ENCODE data around the gene DESI2.
"Not testable (repeated sequence)": the region's sequence is repeated elsewhere in the genome, so short reads cannot be mapped to it uniquely, and the experiment has no call there.

DESI2 gene

DNA sequence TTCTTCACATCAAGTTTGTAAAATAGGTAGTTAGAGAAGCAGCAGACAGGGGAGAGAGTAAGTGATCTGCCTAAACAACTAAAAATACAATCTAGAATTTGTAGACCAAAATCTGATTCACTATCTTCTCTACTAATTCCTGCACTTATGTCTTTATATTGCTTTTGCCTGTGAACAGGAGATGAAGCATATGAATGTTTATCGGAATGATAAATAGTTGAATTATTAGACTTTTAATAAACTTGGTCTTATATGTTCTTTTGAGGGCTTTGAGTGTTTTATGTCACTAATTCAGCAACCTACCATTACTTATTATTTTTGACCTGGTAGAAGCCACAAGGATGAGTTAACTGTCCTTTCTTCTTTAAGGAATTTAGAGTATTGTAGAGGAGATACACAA lies 2.3 kb downstream of the DESI2 start:
- no peak for DNase-seq

DNA sequence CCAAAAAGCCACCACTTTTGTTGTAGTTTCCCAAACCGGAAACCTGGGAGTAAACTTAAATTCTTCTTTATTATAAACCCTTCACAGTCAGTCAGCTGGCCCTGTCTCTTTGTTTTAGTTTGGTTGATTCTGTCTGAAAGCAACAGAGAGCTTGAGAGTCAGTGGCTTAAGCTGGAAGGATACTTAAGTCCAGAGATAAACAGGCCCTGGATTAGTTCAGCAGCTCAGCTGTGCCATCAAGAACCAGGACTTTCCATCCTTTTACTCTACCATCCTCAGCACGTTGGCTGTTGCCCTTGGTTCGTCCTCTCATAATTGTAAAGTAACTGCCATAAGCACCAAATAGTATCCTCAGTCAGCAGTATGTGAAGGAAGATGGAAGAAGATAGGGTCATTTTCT lies 4.5 kb downstream of the DESI2 start:
- DNase-seq = no peak

DNA sequence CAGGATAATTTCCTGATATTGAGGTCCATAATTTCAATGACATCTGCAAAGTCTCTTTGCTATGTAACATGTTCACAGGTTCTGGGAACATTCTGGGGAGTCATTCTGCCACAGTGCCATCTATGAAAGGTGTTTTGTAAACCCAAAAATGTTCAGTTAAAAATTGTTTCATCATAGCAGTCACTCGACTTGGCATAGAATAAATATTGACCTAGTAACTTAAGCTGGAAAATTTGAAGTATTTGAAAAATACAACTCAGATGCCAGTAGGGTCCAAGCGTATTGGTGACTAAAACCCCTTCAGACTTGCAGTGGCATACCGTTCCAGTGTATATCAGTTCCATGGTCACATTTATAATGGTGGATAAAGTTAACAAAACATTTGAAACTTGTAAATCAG lies 6.8 kb downstream of the DESI2 start:
- no peak for DNase-seq

DNA sequence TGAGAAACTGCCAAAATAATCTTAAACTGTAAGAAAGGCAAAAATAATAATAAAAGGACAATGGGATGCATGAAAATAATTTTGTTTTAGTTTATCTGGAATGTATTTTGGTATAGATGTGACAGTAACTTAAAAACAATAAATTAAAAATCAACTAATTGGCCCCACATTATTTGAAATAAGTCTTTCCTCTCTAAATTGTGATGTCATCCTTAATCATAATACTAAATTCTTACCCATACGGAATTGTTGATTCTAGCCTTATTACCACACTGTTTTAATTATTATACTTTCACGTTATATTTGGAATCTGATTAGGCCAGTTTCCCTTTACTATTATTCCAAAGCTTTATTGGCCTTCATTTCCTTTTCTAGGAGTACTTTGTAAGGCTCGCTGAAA lies 7.7 kb downstream of the DESI2 start:
- no peak for DNase-seq

DNA sequence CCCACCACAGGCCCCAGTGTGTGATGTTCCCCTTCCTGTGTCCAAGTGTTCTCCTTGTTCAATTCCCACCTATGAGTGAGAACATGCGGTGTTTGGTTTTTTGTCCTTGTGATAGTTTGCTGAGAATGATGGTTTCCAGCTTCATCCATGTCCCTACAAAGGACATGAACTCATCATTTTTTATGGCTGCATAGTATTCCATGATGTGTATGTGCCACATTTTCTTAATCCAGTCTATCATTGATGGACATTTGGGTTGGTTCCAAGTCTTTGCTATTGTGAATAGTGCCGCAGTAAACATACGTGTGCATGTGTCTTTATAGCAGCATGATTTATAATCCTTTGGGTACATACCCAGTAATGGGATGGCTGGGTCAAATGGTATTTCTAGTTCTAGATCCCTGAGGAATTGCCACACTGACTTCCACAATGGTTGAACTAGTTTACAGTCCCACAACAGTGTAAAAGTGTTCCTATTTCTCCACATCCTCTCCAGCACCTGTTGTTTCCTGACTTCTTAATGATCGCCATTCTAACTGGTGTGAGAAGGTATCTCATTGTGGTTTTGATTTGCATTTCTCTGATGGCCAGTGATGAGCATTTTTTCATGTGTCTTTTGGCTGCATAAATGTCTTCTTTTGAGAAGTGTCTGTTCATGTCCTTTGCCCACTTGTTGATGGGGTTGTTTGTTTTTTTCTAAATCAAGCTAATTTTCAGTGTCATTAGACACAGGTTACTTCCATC lies 8.8 kb downstream of the DESI2 start:
- not testable (repeated sequence) for DNase-seq

DNA sequence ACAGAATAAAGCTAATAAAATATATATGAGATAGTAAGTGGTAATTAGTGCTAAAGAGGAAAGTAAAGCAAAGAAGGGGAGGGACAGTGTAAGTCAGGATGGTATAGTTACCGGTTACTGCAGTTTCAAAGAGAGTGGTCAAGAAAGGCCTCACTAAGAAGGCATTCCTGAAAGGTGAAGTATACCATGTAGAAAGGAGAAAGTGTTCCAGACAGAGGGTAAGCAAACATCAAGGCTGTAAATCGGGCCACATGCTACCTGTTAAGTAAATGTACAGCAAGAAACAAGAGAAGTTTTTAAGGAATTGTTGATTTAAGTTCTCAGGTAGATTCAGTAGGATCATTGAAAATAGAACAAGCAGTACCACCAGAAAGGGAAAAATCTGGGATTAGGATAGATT lies 9.7 kb downstream of the DESI2 start:
- DNase-seq = no peak

DNA sequence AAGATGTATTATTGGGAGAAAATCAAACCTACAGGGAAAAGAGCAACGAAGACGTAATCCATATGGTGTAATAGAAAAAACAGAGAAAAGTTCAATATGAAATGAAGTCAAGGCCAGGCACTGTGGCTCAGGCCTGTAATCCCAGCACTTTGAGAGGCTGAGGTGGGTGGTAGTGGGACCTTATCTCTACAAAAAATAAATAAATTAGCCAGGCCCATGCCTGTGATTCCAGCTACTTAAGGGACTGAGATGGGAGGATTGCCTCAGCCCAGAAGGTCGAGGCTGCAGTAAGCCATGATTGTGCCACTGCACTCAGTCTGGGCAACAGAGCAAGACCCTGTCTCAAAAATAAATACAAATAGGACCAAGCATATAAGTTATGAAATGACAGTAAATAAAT lies 11.4 kb downstream of the DESI2 start:
- DNase-seq = no peak

DNA sequence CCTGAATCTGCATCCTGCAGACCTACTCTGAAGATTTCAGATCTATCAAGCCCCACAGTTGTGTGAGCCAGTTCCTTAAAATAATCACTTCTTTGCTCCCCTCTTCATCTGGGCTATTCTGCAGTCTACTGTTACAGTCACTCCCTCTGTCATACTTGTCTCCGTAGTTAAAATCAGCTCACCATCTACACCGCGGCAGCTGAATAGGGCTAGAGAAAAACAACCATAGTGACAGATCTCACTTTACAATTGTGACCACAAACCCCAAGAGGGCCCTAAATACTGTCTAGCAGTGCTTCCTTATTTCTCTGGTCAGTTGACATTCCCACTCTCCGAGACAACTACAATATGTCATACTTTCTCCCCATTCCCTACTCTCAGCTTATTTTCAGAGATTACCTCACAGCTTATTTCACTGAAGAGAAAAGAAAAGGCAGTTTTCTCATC lies 12.9 kb downstream of the DESI2 start:
- peak; percentile 67 to 79 (median 73) for DNase-seq

DNA sequence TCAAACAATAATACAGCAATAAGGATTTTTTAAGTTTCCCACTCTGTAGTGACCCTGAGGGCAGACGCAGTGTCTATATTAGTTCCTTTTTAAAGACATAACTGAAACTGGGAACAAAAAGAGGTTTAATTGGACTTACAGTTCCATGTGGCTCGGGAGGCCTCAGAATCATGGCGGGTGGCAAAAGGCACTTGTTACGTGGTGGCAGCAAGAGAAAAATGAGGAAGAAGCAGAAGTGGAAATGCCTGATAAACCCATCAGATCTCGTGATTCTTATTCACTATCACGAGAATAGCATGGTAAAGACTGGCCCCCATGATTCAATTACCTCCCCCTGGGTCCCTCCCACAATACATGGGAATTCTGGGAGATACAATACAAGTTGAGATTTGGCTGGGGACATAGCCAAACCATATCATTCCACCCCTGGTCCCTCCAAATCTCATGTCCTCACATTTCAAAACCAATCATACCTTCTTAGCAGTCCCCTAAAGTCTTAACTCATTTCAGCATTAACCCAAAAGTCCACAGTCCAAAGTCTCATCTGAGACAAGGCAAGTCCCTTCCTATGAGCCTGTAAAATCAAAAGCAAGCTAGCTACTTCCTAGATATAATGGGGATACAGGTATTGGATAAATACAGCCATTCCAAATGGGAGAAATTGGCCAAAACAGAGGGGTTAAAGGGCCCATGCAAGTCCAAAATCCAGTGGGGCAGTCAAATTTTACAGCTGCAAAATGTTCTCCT lies 13.9 kb downstream of the DESI2 start:
- DNase-seq = peak; percentile 66 to 72 (median 72)

DNA sequence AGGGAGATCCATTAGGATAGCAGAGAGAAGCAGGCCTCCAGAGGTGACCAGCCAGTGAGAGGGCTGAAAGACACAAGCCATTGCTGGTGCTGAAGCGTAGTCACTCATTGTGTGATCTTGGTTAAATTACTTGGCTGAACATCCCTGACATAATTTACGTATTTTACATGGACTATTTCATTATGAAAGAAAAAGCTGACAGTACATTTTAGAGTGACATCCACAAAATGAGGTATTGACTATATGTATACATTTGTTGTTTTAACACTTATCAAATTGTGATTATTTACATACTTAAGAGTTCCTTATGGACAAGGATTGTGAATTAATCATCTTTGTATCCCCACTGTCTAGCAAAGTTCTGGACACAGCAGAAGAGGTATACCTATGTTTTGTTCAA lies 14.9 kb downstream of the DESI2 start:
- no peak for DNase-seq

DNA sequence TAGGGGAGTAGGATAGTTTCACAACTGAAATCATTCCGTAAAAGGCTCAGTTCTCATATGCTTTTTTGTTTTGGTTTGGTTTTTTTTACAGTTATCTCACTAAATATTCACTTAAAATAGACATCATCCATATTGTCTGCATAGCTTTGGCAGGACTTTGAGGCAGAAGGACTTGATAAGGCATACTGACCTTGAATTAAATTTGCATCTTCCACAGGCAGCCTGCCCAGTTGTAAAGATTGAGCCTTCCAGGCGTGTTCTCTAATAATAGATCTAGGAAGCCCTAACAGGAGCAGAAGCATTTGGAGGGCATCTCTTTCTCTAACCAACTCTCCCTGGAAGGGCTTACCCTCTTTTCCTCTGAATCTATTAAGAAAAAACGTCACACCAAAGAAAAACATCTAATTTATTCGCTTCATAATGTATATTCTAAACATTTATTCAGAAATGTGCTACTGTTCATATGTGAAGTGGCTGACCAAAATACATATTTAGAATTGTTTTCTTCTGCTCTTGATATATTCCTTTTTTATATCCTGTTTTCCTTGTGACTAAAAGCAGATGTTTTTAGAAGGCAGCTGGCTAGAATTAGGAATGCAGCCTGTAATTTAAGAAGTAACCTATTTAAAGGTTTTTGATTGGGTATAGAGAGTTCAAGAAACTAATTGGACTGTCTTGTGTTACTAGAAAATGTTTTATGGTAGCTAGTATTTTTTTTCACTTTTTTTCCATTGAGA lies 20.2 kb downstream of the DESI2 start:
- no peak for DNase-seq

DNA sequence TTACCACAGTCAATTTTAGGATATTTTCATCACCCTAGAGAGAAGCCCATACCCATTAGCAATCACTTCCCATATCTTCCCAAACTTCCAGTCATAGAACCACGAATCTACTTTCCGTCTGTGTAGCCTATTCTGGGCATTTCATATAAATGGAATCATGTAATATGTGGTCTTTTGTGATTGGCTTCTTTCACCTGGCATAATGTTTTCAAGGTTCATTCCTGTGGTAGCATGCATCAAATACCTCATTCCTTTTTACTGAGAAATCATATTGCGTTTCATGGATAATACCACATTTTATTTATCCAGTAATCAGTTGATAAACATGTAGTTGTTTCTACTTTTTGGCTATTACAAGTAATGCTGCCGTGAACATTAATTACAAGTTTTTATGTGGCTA lies 21.5 kb downstream of the DESI2 start:
- DNase-seq = no peak

DNA sequence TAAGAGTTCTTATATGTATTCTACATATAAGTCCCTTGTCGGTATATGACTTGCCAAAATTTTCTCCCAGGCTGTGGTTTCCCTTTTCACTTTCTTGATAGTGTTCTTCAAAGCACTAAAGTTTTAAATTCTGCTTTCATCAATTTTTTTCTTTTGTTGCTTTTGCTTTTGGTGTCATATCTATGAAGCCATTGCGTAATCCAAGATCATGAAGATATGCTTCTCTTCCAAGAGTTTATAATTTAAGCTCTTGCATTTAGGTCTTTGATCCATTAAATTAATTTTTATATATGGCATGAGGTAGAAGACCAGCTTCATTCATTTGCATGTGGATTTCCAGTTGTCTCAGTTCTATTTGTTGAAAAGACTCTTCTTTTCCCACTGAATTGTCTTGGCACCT lies 22.2 kb downstream of the DESI2 start:
- DNase-seq = peak in 1 of 3 donors; percentile 23

DNA sequence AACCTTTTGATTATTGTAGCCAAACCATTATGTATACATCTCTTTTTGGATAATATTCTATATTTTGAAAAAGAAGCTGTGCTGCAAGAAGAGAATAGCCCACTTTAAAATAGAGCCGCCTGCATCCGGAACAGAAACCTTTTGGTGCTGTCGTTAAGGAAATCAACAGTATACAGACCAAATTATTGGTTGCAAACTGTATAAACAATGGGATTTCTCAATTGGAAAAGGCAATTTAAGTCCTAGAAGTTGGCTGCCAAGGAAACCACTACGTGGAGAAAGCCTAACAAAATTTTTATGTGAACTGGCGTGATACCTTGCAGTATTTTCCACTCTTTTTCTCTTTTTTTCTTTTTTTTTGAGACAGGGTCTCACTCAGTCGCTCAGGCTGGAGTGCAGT lies 25.8 kb downstream of the DESI2 start:
- DNase-seq = no peak

DNA sequence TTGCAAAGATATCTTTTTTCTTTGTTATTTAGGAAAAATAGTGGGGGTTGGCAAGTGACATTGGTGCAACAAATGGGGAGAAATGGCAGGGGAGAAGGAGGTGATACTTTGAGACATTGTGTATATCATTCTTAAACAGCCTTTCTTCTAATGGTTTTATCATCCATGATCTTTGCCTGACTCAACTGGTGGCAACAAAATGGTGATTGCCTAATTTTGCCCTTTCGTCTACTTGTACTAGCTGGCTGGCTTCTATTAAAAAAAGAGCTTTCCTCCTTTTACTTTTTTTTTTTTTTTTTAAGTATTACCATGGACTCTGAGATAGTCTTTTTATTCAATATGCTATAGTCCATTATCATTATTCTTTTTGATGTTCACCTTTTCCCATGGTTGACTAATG lies 27.7 kb downstream of the DESI2 start:
- no peak for DNase-seq

DNA sequence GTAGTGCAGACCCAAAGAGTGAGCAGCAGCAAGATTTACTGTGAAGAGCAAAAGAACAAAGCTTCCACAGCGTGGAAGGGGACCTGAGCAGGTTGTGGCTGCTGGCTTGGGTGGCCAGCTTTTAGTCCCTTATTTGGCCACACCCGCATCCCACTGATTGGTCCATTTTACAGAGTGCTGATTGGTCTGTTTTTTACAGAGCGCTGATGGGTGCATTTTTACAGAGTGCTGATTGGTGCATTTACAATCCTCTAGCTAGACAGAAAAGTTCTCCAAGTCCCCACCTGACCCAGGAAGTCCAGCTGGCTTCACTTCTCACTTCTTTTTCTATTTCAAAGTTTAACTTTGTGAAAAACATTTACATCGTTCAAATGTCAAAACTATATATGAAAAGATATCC lies 29.2 kb downstream of the DESI2 start:
- not testable (repeated sequence) for DNase-seq

DNA sequence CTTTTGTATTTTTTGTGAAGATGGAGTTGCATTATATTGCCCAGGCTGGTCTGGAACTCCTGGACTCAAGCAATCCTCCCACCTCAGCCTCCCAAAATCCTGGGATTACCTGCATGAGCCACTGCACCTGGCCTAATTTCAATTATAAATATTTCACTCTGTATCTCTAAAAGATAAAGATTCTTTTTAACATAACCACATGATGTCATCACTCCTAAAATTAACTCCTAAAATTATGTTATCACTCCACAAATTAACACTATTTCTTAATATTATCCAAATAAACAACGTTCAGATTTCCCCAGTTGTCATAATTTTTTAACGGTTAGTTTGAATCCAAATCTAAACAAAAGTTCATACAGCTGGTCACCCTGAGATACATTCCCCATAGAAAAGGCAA lies 43.0 kb downstream of the DESI2 start:
- no peak for DNase-seq

DNA sequence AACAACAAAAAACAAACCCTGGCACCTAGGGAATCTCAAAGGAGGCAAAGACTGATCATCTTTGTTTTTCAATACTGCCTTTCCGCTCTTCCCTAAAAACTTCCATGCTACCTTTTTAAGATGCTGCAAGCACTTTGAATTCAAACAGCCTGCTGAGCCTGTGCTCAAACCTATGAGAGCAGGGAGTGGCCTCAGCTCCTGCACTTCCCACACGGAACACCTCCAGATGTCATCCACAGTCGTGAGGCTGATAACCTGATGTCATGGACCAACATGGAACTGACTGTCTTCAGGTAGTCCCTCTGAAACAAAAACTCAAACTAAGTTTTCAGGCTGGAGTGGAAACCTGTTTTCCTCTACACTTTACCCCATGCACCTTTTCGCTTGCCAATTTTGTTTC lies 46.8 kb downstream of the DESI2 start:
- DNase-seq = no peak

DNA sequence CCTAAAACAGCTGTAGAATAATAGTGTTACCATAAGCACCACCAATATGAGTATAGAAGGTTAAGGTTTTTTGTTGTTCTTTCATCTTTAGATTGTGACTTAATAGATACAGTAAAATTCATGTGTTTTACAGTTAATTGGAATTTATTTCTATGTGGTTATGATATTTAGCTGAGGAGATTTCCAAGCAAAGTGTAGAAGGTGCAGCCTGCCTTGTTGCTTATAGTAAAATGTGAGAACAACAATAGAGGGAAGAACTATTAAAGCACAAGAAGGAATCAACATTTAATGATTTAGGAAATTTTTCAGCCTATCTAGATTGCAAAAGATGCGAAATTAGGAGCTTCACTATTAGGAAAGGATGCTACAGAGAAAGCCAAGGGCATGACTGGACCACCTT lies 47.9 kb downstream of the DESI2 start:
- DNase-seq = no peak

DNA sequence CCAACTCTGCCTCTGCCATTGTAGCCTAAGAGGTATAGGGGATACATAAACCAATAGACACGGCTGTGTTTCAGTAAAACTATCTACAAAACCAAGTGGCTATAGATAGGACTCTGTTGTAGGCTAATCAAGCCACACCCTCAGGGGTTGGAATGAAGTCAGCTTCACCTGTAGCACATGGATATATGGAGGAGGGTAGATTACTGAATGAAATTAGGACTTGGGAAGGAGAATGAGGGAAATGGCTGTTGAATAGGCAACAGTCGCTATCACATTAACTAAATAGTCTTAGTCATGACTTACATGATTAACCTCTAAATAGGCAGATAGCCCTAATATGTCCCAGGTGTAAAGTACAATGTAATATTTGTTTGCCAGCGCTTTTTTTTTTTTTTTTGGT lies 49.7 kb downstream of the DESI2 start:
- no peak for DNase-seq

DNA sequence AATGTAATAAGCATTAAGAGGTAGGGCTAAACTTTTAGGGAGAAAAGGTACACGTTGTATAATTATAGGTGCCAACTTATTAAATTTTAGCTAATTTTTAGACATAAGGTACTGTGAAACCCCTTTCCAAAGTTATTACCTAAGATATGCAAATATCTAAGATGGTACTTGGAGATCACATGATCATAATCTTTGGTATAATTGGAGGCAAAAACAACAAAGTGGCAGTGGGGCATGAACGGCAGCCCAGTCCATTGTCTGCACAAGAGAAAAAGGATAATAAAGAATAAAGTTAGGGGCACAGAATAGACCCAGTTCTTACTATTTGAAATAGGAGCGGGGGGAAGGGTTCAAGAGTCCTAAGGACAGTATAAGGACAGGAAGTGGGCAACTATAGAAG lies 51.2 kb downstream of the DESI2 start:
- no peak for DNase-seq

DNA sequence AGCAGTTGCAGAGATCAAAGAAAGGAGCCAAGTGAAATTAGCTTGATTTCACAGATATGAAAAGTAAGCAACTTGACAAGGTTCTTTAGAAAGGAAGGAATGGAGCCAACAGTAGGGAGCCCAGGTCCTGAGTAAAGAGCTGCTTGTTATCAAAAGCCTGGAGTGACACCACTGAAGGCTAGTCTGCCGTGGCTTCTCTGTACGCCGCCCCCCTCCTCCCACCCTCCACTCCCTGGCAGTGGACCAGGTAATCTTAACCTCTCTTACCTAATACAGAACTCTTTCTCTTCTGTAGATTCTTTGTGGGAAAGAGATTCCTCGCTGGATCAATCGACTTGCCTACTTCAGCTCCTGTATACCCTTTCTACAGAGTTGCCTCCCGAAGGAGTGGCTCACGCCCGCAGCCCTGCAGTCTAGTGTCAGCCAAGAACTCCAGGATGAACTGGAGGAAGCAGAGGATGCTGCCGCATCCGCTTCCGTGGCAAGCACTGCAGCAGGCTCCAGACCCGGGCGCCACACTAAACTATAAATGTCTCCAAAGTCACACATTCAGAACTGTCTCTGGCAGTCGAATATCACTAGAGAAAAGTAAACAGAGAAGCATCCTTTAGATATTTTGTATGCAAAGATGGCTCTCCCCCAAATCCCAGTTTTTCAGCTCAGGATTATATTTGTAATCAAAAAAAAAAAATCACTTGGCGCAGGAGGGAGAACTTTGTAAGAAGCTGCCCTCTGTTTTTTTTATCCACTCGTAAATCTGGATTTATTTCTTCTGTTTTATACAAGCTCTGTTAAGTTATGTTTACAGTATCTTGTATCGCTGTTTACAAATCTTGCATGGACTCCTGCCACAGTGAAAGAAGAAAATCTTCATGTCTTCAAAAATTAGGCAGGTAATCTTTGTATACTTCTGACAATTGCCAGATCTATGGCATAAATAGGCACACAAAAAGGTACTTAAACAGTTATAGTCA lies 52.6 kb downstream of the DESI2 start:
- no peak for DNase-seq

DNA sequence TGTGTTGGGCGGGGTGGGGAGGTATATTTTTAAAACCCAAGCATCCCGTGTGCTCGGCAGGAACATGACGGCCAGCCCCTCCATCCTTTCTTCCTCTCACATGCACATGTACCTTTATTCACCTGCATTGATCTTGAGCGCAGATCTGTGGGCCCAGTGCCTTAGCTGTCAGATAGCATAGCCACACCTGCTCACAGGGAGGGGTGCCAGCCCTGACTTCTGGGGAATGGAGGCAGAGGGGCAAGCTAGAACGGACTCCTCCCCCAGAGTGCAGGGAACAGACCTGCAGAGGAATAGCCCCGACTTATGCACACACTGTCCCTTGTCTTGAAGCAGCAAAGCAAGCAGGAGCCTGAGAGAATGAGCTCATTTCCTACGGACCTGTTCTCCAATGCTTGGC lies 56.1 kb downstream of the DESI2 start:
- no peak for DNase-seq
